Right lobe of liver (tissue), 6 donors: ENCODE measurements around the gene GAST. TPM values are rescaled to one million over a fixed set of nuclear protein-coding genes. Genes with fewer than 3 reads are reported as not detected.

Source experiments
- ATAC-seq, 4 donors: fragments of 200-7000 bp; cut with Tn5 transposase; one replicate each; pipeline ENCODE4 v1.9.1; 2020; ENCODE audit warnings: mild to moderate bottlenecking in 4 of 4, moderate library complexity in 4 of 4
- DNase-seq, 3 donors: peaks; one replicate each; pipeline ENCODE4 v3.0.0-alpha.2; 2020
- H3K27ac ChIP-seq, 3 donors: fragments of 200-600 bp; one replicate each; pipeline ENCODE4 v1.8.0; 2022
- H3K27me3 ChIP-seq, 2 donors: fragments of 200-600 bp; one replicate each; pipeline ENCODE4 v1.8.0; 2022
- H3K36me3 ChIP-seq, 4 donors: fragments of 200-600 bp; sonication (generic) in 1 of 4; one replicate each; pipeline versions ENCODE4 v1.5.1 to v1.8.0; 2017 to 2022; ENCODE audit warnings: control low read depth in 1 of 4
- H3K4me1 ChIP-seq, 4 donors: fragments of 200-600 bp; sonication (generic) in 1 of 4; one replicate each; pipeline versions ENCODE4 v1.5.1 to v1.8.0; 2017 to 2022; ENCODE audit warnings: control low read depth in 1 of 4
- H3K4me3 ChIP-seq, 3 donors: fragments of 200-600 bp; one replicate each; pipeline ENCODE4 v1.8.0; 2022
- H3K9me3 ChIP-seq, 4 donors: fragments of 200-600 bp; sonication (generic) in 1 of 4; one replicate each; pipeline versions ENCODE4 v1.5.1 to v1.8.0; 2017 to 2022; ENCODE audit warnings: control low read depth in 1 of 4
- CTCF ChIP-seq, 4 donors: fragments of 200-600 bp in 3 of 4; fragments of 450-650 bp in 1 of 4; IDR thresholded peaks; one replicate each; pipeline versions ENCODE4 v1.5.1 to v1.8.0; 2016 to 2022; ENCODE audit warnings: antibody characterized with exemption in 4 of 4, mild to moderate bottlenecking in 2 of 4
- POLR2A ChIP-seq: fragments of 450-650 bp; IDR thresholded peaks from one replicate; pipeline ENCODE4 v1.6.1; 2017; ENCODE audit warnings: antibody characterized with exemption, mild to moderate bottlenecking
- WGBS: methylation state at CpG from one replicate; pipeline ENCODE4 v1.1.6; 2018; ENCODE audit warnings: low coverage, low lambda C conversion rate; ENCODE audit not compliant: insufficient coverage; ENCODE audit errors: missing lambda C conversion rate; 5-methylcytosine and 5-hydroxymethylcytosine counted together
- intact Hi-C, 2 donors: fragments of 100-400 bp; cut with DNase I; formaldehyde crosslinking; loops; one replicate each; pipeline versions ENCODE4 v1.11.2 to v1.14.1; 2022
- total RNA-seq, 6 experiments: library from RNA; depleted of rRNA in 2 of 6; stranded (reverse); fragments of >200 nt in 2 of 6; fragmentation: NEBNext Ultra II Directional in 3 of 6; extraction: Animal tissue kit (Norgen Biotek cat#: 25700) in 3 of 6; gene quantifications; one replicate each; pipeline versions ENCODE4 v1.1.0 to v1.2.4, GENCODE V29; 2016 to 2023
- donor health status: DM: no; HTN: yes; CAD: no.
- donor health status: DM: no; HTN: no; CAD: no.
- donor health status: DM: no; HTN: no; CAD: no.
- donor health status: DM: no; HTN: yes; CAD: no.
- donor health status: DM: no; HTN: yes; CAD: no.

Gene GAST
- total RNA-seq, 6 experiments from 2014 or later: not detected

GRCh38 chr17:41691031-41691777, 20.9 kb upstream of the GAST start:
- WGBS: 64% methylated on average over 8 of the region's 10 CpGs
- no peak for TF ChIP-seq POLR2A
- no peak for TF ChIP-seq CTCF (IDR thresholded peaks at IDR 0.05)
- H3K27ac ChIP-seq: no peak overlapping the region
- H3K4me1 ChIP-seq: peaks cover 0 to 40% (median 21%) of the 10 kb centered on the region in 4 donors
- H3K27me3 ChIP-seq: no peaks in the 10 kb centered on the region
- no peaks in the 10 kb centered on the region for H3K9me3 ChIP-seq
- no peak for ATAC-seq
- H3K4me3 ChIP-seq: no peak overlapping the region
- intact Hi-C loops: no loop called here
- H3K36me3 ChIP-seq: peaks cover 25 to 49% (median 38%) of the 10 kb centered on the region in 4 donors
- no peak for DNase-seq

DNA sequence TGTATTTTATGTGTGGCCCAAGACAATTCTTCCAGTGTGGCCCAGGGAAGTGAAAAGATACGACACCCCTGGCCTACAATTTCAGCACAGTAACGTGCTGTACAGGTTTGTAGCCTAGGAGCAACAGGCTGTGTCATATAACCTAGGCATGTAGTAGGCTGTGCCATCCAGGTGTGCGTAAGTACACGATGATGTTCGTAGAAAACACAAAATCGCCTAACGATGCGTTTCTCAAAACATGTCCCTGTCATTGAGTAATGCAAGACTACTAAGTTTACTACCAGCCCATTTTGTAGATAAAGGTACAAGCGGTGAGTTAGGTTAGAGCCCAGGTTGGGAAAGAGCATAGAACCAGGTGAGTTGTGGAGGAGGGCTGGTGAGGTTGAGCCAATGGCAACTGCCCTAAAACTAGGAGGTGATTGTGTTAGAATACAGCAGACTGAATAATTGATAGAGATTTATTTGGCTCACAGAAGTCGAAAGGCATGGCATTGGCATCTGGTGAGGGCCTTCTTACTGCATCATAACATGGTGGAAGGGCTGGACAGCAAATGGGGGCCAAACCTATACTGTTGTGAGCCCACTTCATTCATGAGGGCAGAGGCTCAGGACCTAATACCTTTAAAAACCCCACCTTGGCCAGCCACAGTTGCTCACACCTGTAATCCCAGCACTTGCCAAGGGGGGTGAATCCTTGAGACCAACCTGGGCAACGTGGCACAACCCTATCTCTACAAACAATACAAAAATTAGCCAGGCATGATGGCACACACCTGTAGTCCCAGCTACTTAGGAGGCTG, 19.2 kb upstream of the GAST start:
- Histone ChIP-seq H3K4me1 (peaks cover 0 to 42% (median 24%) of the 10 kb centered on the region in 4 donors), H3K27me3 (no peaks in the 10 kb centered on the region), H3K36me3 (peaks cover 25 to 49% (median 38%) of the 10 kb centered on the region in 4 donors), H3K4me3 (no peak overlapping the region), H3K9me3 (no peaks in the 10 kb centered on the region), H3K27ac (no peak overlapping the region)
- ATAC-seq (no peak), DNase-seq (no peak)
- TF ChIP-seq POLR2A (no peak), CTCF (IDR thresholded peaks at IDR 0.05) (no peak)
- 81% methylated on average over 10 of the region's 11 CpGs for WGBS
- intact Hi-C loops: no loop called here

DNA sequence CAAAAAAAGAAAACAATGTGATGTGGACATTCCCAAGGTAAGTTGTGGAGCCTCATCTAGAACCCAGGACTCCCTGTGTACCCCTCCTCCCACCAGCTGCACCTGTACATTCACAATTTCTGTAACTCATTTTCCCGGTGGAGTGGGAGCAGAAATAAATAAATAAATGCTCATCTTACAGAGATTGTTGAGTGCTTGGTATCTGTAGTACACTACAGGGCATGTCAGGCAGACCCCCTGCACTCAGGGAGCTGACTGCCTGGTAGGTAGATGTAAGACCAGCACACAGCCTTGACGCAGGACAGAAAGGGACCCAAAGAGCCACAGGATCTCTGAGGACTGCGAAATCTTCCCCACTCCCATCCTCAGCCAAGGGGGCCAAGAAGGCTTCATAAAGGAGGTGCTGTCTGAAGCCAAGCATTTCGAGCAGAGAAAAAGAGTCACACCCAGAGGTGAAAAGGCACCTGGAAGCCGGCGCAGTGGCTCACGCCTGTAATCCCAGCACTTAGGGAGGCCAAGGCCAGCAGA, 16.9 kb upstream of the GAST start:
- ATAC-seq (peak in 1 of 4 donors; percentile 1), DNase-seq (no peak)
- H3K4me1 ChIP-seq: peaks cover 0 to 36% (median 20%) of the 10 kb centered on the region in 4 donors
- no peak overlapping the region for H3K4me3 ChIP-seq
- intact Hi-C loops: no loop called here
- H3K36me3 ChIP-seq: peaks cover 22 to 41% (median 32%) of the 10 kb centered on the region in 4 donors
- 47% methylated on average over 7 of the region's 7 CpGs for WGBS
- peak overlapping the region in 1 of 3 donors; percentile 82 for H3K27ac ChIP-seq
- H3K27me3 ChIP-seq: no peaks in the 10 kb centered on the region
- no peaks in the 10 kb centered on the region for H3K9me3 ChIP-seq
- TF ChIP-seq POLR2A (no peak), CTCF (IDR thresholded peaks at IDR 0.05) (no peak)

DNA sequence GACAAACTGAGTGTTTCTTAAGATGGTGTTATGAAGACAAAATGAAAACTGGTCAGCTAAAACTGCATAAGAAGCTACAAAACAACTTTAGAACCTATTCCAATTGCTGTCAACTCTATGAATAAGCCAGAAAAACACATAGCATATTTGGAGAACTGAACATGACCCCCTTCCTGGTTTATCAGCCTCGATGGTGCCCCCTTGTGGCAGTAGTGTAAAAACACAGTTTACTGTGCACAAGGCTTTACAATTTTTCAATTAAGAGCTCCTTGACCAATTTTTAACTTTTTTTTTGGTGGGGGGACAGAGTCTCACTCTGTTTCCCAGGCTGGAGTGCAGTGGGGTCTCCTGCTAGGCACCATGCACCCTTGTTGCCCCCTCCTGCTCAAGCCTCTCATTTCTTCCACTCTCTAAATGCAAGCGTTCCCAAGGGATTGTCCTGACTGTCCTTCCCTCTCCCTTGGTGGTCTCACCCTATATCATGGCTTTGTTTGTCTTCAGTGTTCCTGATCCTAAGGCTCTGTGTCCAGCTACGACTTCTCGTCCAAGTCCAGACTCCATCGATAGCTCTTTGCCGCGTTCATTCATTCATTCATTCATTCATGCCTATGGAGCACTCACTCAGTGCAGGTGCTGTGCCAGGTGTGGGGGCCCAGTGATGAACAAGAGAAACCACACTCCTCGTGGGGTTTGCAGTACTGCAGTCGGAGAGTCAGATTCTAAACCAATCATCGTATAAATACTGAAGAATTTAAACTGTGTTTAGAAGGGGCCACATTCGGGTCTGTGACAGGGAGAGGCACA, 16.0 kb upstream of the GAST start:
- H3K36me3 ChIP-seq: peaks cover 12 to 31% (median 23%) of the 10 kb centered on the region in 4 donors
- H3K4me3 ChIP-seq: no peak overlapping the region
- intact Hi-C loops: no loop called here
- peak overlapping the region in 2 of 3 donors; percentile 56 to 82 for H3K27ac ChIP-seq
- H3K9me3 ChIP-seq: no peaks in the 10 kb centered on the region
- TF ChIP-seq POLR2A (no peak), CTCF (IDR thresholded peaks at IDR 0.05) (peak; percentile 66 to 87 (median 84))
- DNase-seq: peak in 2 of 3 donors; percentile 60 to 69
- peaks cover 0 to 28% (median 13%) of the 10 kb centered on the region in 4 donors for H3K4me1 ChIP-seq
- no peaks in the 10 kb centered on the region for H3K27me3 ChIP-seq
- peak; percentile 44 to 69 (median 54) for ATAC-seq
- 38% methylated on average over 11 of the region's 11 CpGs for WGBS
